Eye (tissue), 1 donor: ENCODE results near the gene SMAD1.
"Not testable (repeated sequence)": the region's sequence is repeated elsewhere in the genome, so short reads cannot be mapped to it uniquely, and the experiment has no call there.

Experiments
- DNase-seq: peaks from one replicate; pipeline ENCODE4 v3.0.0-alpha.2; 2015

Gene SMAD1

GRCh38 chr4:145530662-145531061 lies 49.0 kb downstream of the SMAD1 start:
- no peak for DNase-seq

GRCh38 chr4:145531223-145531622 lies 49.6 kb downstream of the SMAD1 start:
- peak; percentile 57 for DNase-seq

- DNase-seq = no peak
Measured at GRCh38 chr4:145531859-145532258, 50.2 kb downstream of the SMAD1 start.

DNA sequence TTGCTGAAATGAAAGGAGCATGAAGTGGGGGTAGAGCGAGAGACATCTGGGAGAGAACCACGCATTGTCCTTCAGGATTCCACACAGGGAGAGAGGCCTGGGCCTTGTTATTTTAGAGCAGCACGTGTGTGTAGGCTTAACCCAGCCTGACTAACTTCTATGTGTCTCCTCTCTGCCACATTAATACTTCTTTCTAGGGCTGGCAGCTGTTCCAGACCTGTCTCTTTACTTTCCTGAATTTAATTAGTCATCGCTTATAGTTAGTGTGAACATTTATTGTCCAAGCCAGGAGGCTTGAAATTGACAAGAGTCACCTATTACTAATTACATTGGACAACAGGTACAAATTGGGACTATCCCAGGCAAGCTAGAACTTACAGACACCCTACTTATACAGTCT lies 51.3 kb downstream of the SMAD1 start:
- DNase-seq = no peak

- DNase-seq = not testable (repeated sequence)
Measured at GRCh38 chr4:145533415-145533814, 51.8 kb downstream of the SMAD1 start.

DNA sequence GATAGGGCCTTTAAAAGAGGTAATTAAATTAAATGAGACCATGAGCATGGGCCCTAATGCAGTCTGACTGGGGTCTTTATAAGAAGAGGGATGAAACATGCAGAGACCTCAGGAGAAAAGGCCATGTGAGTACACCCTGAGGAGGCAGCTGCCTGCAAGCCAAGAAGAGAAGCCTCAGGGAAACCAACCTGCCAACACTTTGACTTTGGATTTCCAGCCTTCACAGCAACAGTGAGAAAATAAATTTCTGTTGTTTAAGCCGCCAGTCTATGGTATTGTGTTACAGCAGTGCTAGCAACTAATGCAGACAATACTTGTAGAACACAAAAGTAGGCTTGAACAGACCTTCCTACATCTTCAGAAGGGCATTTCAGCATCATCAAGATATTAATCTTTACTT lies 52.3 kb downstream of the SMAD1 start:
- DNase-seq = no peak

GRCh38 chr4:145535202-145535601 lies 53.5 kb downstream of the SMAD1 start:
- no peak for DNase-seq

- no peak for DNase-seq
Measured at GRCh38 chr4:145536044-145536443, 54.4 kb downstream of the SMAD1 start.

DNA sequence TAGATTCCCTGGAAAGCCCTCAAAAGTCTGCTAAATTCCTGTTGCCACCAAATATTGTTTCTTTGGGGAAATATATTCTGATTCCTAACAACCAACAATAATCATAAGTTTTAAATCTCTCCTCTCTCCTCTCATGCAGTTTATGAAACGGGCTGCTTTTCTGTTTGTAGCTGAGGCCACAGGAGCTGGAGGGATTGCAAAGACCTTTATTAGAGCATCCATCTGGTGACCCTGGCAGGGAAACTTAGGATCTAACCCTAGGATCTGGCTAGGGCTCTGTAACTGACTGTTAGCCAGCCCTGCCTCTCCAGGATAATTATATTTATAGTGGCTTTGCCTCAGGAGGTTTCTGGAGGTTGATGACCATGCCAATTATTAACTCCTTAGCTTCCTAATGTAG lies 56.9 kb downstream of the SMAD1 start:
- DNase-seq = no peak

- no peak for DNase-seq
Measured at GRCh38 chr4:145539671-145540070, 58.0 kb downstream of the SMAD1 start.

DNA sequence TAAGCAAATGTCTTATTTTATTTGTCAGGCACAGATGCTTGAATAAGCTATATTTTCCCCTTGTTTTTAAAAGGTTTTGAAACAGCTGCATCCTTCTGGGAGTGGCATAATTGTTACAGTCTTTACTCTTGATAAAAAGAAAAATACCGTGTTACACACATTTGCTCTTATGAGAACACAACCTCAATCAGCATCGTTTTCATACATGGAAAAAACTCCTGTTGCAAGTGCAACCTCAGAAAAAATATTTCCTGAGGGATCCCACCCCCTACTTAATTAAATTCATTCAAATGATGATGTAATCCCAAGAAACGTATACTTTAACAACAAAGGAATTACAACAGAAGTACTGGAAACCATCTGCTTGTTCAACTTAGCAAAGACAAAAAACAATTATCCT lies 58.6 kb downstream of the SMAD1 start:
- no peak for DNase-seq

DNA sequence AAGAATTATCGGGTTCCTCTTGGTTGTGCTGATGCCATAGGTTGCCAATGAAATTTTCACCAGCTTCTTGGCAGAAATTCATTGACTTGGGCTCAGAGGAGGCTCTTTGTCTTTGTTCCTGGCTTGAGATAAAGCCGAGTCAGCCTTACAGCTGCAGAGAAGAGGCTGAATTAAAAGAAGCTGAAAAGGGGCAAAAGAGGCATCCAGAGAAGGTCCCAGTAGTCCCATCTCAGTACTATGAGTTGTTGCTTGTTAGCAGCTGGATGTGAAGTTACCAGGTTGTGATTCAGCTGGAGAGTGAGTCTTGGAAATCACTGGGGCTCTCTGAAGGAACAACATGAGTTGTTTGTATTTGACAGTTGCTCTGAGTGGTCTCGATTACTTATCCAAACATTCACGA lies 59.7 kb downstream of the SMAD1 start:
- DNase-seq = peak; percentile 57

GRCh38 chr4:145545031-145545430 lies 63.4 kb downstream of the SMAD1 start:
- no peak for DNase-seq

DNA sequence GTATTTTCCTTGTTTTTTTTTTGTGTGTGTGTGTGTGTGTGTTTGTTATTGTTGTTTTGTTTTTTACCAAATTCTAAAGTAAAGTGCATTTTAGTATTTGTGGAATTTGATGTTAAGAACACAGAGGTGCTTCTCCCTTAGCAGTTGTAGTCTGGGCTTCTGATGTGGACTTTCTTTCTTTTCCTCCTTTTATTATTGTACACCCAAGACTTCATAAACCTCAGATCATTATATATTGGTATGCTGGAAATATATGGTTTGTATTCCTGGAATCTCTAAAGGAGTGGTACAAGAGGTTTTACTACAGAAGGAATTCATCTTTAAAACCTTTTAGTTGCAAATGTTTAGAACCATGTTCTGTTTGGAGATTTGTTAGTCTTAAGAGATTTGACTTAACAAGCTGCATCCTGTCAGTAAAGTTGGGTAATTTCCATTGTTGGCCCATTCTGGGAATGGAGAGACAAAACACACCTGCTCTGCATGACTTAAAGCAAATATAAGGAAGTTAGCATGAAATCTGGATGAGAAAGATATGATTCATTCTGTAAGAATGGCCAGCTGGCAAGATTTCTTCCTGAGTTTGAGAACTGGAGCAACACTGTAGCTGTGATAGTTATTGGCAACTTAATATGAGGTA lies 64.0 kb downstream of the SMAD1 start:
- peak; percentile 62 for DNase-seq

DNA sequence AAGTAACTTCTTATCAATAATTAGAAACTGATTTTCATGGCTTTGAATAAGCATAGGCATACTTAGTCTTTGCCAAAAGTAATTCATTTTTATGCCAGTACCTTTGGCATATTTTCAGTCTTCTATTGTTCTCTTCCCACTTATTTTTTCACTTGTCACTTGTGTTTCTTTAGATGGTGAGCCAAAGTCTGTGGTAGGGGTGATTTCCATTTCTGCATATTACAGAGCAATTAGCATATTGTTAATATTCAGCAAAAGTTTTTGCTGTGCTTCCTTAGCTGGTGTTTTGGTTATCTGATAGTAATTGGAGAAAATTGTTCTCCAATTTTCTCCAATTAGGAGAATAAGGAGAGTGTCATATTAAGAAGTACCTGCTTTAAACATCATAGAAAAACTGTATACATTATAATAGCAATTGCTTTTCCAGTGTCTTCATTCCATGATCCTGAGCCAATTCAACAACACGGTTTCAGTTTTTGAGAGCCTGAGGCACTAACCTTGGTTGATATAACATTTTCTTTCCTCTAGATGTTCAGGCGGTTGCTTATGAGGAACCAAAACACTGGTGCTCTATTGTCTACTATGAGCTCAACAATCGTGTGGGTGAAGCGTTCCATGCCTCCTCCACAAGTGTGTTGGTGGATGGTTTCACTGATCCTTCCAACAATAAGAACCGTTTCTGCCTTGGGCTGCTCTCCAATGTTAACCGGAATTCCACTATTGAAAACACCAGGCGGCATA lies 64.7 kb downstream of the SMAD1 start:
- no peak for DNase-seq

DNA sequence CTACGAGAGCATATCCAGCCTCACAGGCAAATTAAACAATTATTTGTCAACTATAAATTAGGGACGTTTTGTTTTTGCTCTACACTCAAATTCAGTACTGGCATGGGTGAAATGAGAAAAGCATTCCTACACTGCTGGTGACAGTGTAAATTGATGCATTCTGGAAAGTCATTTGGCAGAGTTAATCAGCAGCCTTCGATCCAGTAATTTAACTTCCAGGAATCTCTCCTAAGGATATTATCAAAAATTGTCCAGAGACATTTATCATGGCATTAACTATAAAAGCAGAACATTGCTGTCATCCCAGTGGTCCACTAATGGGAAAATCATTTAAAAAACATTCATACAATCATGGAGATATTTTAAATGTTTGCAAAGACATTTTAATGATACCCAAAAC lies 70.0 kb downstream of the SMAD1 start:
- no peak for DNase-seq

DNA sequence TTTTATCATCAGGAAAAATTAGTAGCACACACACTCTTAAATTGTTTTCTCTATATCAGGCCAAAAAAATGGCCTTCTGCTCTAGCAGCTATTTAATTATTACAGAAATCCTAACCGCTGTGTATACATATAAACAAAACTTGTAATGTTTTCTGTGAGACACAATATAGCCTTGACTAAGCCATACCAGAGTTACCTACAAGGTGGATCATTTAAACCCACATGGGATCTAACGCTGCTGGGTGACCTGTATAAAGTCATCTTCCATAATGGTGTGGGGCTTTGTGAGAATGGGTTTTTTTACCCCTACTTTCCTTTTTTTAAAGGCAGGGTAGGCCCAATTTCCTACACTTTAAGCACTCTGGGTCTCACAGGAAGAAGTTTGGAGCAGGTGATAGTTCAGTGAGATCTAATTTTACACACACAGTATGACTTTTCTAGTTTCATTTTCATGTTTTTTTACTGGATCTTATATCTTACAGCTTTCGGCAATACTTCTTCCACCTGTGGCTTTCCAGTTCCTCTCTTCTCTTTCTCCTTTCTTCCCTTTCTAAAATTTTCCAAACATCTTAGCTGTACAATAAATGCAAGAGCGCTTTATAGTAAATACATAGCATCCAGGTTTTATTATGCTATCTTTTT lies 70.6 kb downstream of the SMAD1 start:
- DNase-seq = no peak

DNA sequence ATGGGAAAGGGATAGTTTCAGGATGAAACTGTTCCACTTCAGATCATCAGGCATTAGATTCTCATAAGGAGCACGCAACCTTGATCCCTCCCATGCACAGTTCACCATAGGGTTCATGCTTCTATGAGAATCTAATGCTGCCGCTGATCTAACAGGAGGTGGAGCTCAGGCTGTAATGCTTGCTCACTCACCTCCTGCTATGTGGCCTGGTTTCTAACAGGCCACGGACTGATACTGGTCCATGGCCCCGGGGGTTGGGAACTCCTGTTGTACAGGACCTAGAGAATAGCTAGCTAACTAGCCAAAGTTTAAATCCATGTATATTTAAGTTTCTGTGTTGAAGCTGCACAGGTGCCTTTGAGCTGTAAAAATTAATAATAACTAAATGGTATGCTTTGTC lies 71.7 kb downstream of the SMAD1 start:
- DNase-seq = no peak

GRCh38 chr4:145554691-145555090 lies 73.0 kb downstream of the SMAD1 start:
- no peak for DNase-seq

DNA sequence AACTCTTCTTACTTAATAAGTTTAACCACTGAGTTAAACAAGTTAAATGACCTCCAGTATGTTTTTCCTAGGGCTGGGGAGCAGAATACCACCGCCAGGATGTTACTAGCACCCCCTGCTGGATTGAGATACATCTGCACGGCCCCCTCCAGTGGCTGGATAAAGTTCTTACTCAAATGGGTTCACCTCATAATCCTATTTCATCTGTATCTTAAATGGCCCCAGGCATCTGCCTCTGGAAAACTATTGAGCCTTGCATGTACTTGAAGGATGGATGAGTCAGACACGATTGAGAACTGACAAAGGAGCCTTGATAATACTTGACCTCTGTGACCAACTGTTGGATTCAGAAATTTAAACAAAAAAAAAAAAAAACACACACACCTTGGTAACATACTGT lies 76.1 kb downstream of the SMAD1 start:
- DNase-seq = peak; percentile 65

GRCh38 chr4:145563293-145563985 lies 81.8 kb downstream of the SMAD1 start:
- no peak for DNase-seq

GRCh38 chr4:145564540-145564939 lies 82.9 kb downstream of the SMAD1 start:
- no peak for DNase-seq

GRCh38 chr4:145565328-145565727 lies 83.7 kb downstream of the SMAD1 start:
- no peak for DNase-seq
